ENCODE measurements around the gene HLA-DPB1.
A peak's percentile ranks its signal among the peaks of the same experiment; 100 is the strongest.
"Not testable (repeated sequence)": the region's sequence is repeated elsewhere in the genome, so short reads cannot be mapped to it uniquely, and the experiment has no call there.

Gene HLA-DPB1

GRCh38 chr6:33075568-33076405 is at the start of gene HLA-DPB1:
HLA-DPB1 (plus strand) TSS chr6:33075990; CDS start chr6:33076042, 52 bp downstream.
- peak; percentile 33 for DNase-seq (ENCODE audit: low spot score)

GRCh38 chr6:33028220-33028849 is 47.5 kb upstream of the HLA-DPB1 start:
- DNase-seq (ENCODE audit: low spot score) = no peak

GRCh38 chr6:33029328-33030184 is 46.2 kb upstream of the HLA-DPB1 start:
- DNase-seq (ENCODE audit: low spot score) = no peak

- no peak for DNase-seq (ENCODE audit: low spot score)
Measured at GRCh38 chr6:33030245-33030644, 45.5 kb upstream of the HLA-DPB1 start.

- no peak for DNase-seq (ENCODE audit: low spot score)
Measured at GRCh38 chr6:33034554-33034953, 41.2 kb upstream of the HLA-DPB1 start.

- DNase-seq (ENCODE audit: low spot score) = no peak
Measured at GRCh38 chr6:33036535-33036934, 39.3 kb upstream of the HLA-DPB1 start.

- no peak for DNase-seq (ENCODE audit: low spot score)
Measured at GRCh38 chr6:33040157-33040556, 35.6 kb upstream of the HLA-DPB1 start.

- no peak for DNase-seq (ENCODE audit: low spot score)
Measured at GRCh38 chr6:33049323-33050013, 26.3 kb upstream of the HLA-DPB1 start.

- DNase-seq (ENCODE audit: low spot score) = no peak
Measured at GRCh38 chr6:33050014-33050810, 25.6 kb upstream of the HLA-DPB1 start.

GRCh38 chr6:33052627-33053026 is 23.2 kb upstream of the HLA-DPB1 start:
- DNase-seq (ENCODE audit: low spot score) = no peak

- no peak for DNase-seq (ENCODE audit: low spot score)
Measured at GRCh38 chr6:33053230-33053629, 22.6 kb upstream of the HLA-DPB1 start.

GRCh38 chr6:33057222-33058150 is 18.3 kb upstream of the HLA-DPB1 start:
- no peak for DNase-seq (ENCODE audit: low spot score)

- peak; percentile 13 for DNase-seq (ENCODE audit: low spot score)
Measured at GRCh38 chr6:33061987-33062386, 13.8 kb upstream of the HLA-DPB1 start.

GRCh38 chr6:33063435-33063834 is 12.4 kb upstream of the HLA-DPB1 start:
- not testable (repeated sequence) for DNase-seq (ENCODE audit: low spot score)

- no peak for DNase-seq (ENCODE audit: low spot score)
Measured at GRCh38 chr6:33064723-33065122, 11.1 kb upstream of the HLA-DPB1 start.

GRCh38 chr6:33065312-33065711 is 10.5 kb upstream of the HLA-DPB1 start:
- DNase-seq (ENCODE audit: low spot score) = no peak

GRCh38 chr6:33066917-33067521 is 8.8 kb upstream of the HLA-DPB1 start:
- DNase-seq (ENCODE audit: low spot score) = no peak

GRCh38 chr6:33069021-33069738 is 6.6 kb upstream of the HLA-DPB1 start:
- DNase-seq (ENCODE audit: low spot score) = no peak

- no peak for DNase-seq (ENCODE audit: low spot score)
Measured at GRCh38 chr6:33070909-33071308, 4.9 kb upstream of the HLA-DPB1 start.
